ENCODE measurements around the gene FGF14. TPM values are rescaled to one million over a fixed set of nuclear protein-coding genes. Genes with fewer than 3 reads are reported as not detected.

FGF14 gene
- total RNA-seq, 1 experiment from 2014 or later: 0.22 TPM

DNA sequence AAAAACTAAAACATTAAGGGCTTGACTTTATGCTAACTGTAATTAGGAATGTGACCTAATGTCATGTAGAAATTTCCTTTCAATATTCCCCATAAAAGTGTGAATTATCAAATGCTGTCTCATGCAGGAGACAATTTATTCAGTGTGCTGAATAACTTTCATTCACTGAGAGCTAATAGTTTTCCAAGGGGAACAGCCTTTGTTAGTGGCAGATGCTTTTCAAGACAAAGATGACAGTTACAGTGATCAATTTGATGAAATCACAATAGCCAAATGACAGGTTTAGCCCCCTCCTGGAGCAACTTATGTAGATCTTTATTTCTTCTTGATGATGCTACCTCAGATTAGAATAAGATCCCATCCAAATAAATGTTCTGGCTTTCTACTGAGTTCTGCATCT, 673.8 kb downstream of the FGF14 start:
- Histone ChIP-seq H4K91ac (ENCODE audit: insufficient read length, low read depth, low read length) (no peak overlapping the region), H2BK12ac (ENCODE audit: insufficient read length, low read depth, low read length) (no peak overlapping the region), H2AFZ (ENCODE audit: low read length) (no peak overlapping the region), H3K27ac (ENCODE audit: insufficient read length, low read depth, low read length) (no peak overlapping the region), H2AK5ac (ENCODE audit: insufficient read length, low read length) (no peak overlapping the region), H3K27me3 (ENCODE audit: insufficient read depth, low read length) (no peaks in the 10 kb centered on the region), H3K56ac (ENCODE audit: insufficient read length, low read depth, low read length) (no peak overlapping the region), H3K4me1 (ENCODE audit: insufficient read depth, low read length) (no peaks in the 10 kb centered on the region), H2BK15ac (ENCODE audit: low read depth, low read length) (no peak overlapping the region), H3K23ac (ENCODE audit: insufficient read length, low read depth, low read length) (no peak overlapping the region), H3K79me1 (ENCODE audit: insufficient read depth, low read depth, low read length, poor library complexity, severe bottlenecking) (no peaks in the 10 kb centered on the region), H3K79me2 (ENCODE audit: insufficient read depth, low read length) (no peaks in the 10 kb centered on the region), H3K4me2 (ENCODE audit: insufficient read depth, insufficient read length, low read length) (no peak overlapping the region), H3K18ac (ENCODE audit: insufficient read length, low read depth, low read length) (no peak overlapping the region), H3T11ph (ENCODE audit: low read length) (no peak overlapping the region), H2BK5ac (ENCODE audit: insufficient read length, low read length) (no peak overlapping the region), H3K23me2 (ENCODE audit: insufficient read length, low read depth, low read length, poor library complexity, severe bottlenecking) (no peaks in the 10 kb centered on the region), H2BK120ac (ENCODE audit: low read depth, low read length, poor library complexity, severe bottlenecking) (no peak overlapping the region), H4K8ac (replicated peaks; ENCODE audit: insufficient read length, low read depth, low read length) (no peak overlapping the region), H3K14ac (ENCODE audit: insufficient read depth, low read length) (no peak overlapping the region), H3K9ac (ENCODE audit: extremely low read depth, insufficient read length, low read length) (no peak overlapping the region), H4K5ac (ENCODE audit: insufficient read length, low read depth, low read length) (no peak overlapping the region), H4K20me1 (ENCODE audit: control insufficient read depth, insufficient read depth, insufficient read length) (no peaks in the 10 kb centered on the region), H2BK20ac (ENCODE audit: low read depth, low read length, poor library complexity, severe bottlenecking) (no peak overlapping the region), H3K9me3 (ENCODE audit: control insufficient read depth, low read depth, low read length) (no peaks in the 10 kb centered on the region), H3K4ac (ENCODE audit: low read depth, low read length) (no peak overlapping the region)
- H3K27me3 Mint-ChIP-seq (ENCODE audit: low read depth): peaks cover 2% of the 10 kb centered on the region; the same call in 1 of the 2 replicates
- TF ChIP-seq CTCF (conservative IDR thresholded peaks at IDR 0.05): no peak
- no peak overlapping the region for H3K27ac Mint-ChIP-seq
- no peak overlapping the region for H3K4me3 Mint-ChIP-seq
- no peaks in the 10 kb centered on the region for H3K36me3 Mint-ChIP-seq (ENCODE audit: insufficient read depth in 1 of 3, low read depth in 3 of 3)
- no peaks in the 10 kb centered on the region for H3K4me1 Mint-ChIP-seq
- no peaks in the 10 kb centered on the region; a peak in 2 of 5 replicates for H3K9me3 Mint-ChIP-seq
- no peak for DNase-seq

All from H9 (cell line).